ENCODE data around the gene RANBP1.

GRCh38 chr22:20066617-20067383, 49.1 kb upstream of the RANBP1 start:
- TF ChIP-seq EZH2phosphoT487 (IDR thresholded peaks at IDR 0.05; ENCODE audit: insufficient read depth, low read depth) (no peak), EZH2 (IDR thresholded peaks at IDR 0.05; ENCODE audit: insufficient read depth, poor library complexity, severe bottlenecking) (no peak)
